H1 (cell line): ENCODE results near the gene ELMOD2. TPM values are rescaled to one million over a fixed set of nuclear protein-coding genes. Genes with fewer than 3 reads are reported as not detected.

Source experiments
- ATF2 ChIP-seq: IDR thresholded peaks from 2 replicates; pipeline ENCODE4 v1.6.1; 2012; ENCODE audit warnings: low read length, inconsistent platforms
- CHD2 ChIP-seq: IDR thresholded peaks from 2 replicates; pipeline ENCODE4 v1.6.1; 2012; ENCODE audit warnings: low read length, improper control_type of control experiment
- CHD7 ChIP-seq: fragments of 300-600 bp; sonication (generic); IDR thresholded peaks from 2 replicates; pipeline ENCODE4 v1.7.1; 2012; ENCODE audit warnings: low read length, moderate library complexity, mild to moderate bottlenecking, inconsistent platforms; ENCODE audit not compliant: insufficient replicate concordance
- EP300 ChIP-seq, 2 experiments: IDR thresholded peaks; 1 replicate in 1 of 2; 2 replicates in 1 of 2; pipeline ENCODE4 v1.6.1; 2011 to 2012; ENCODE audit warnings: low read depth in 2 of 2, low read length in 2 of 2, mild to moderate bottlenecking in 2 of 2, borderline replicate concordance in 1 of 2, inconsistent platforms in 1 of 2, moderate library complexity in 1 of 2
- GTF2F1 ChIP-seq: IDR thresholded peaks from 2 replicates; pipeline ENCODE4 v1.6.1; 2012; ENCODE audit warnings: low read depth, low read length, improper control_type of control experiment, borderline replicate concordance
- JUN ChIP-seq: IDR thresholded peaks from 2 replicates; pipeline ENCODE4 v1.6.1; 2011; ENCODE audit warnings: low read depth, mild to moderate bottlenecking, improper control_type of control experiment, low read length
- MAX ChIP-seq: IDR thresholded peaks from 2 replicates; pipeline ENCODE4 v1.6.1; 2012; ENCODE audit warnings: inconsistent platforms
- RXRA ChIP-seq: IDR thresholded peaks from 2 replicates; pipeline ENCODE4 v1.6.1; 2011; ENCODE audit warnings: low read depth, mild to moderate bottlenecking, low read length, moderate library complexity; ENCODE audit not compliant: insufficient read depth
- SP1 ChIP-seq: IDR thresholded peaks from 2 replicates; pipeline ENCODE4 v1.6.1; 2011; ENCODE audit warnings: low read depth, low read length
- SRF ChIP-seq: IDR thresholded peaks from 2 replicates; pipeline ENCODE4 v1.6.1; 2011; ENCODE audit warnings: mild to moderate bottlenecking, low read depth, low read length, moderate library complexity
- polyA plus RNA-seq, 7 experiments: library from polyadenylated mRNA; depleted of rRNA in 3 of 7; stranded (reverse) in 5 of 7; unstranded in 2 of 7; fragments of >200 nt in 5 of 7; fragments of 200-250 nt in 2 of 7; gene quantifications; 1 replicate in 5 of 7; 2 replicates in 1 of 7; 4 replicates in 1 of 7; pipeline versions ENCODE4 v1.2.1 to v1.2.3, GENCODE V29; 2011 to 2013; ENCODE audit warnings: missing spikeins in 2 of 7, mixed read lengths in 2 of 7
- total RNA-seq: library from RNA; stranded (reverse); fragmentation: NEBNext Ultra II Directional; extraction: Animal tissue kit (Norgen Biotek cat#: 25700); gene quantifications from 2 replicates; pipeline ENCODE4 v1.2.1, GENCODE V29; 2021

The ELMOD2 gene
- total and polyA plus RNA-seq, 2 of the 8 experiments (the other 6 are each of a cell fraction or from before 2014, with no cell fraction given), result 6.6 to 27.9 TPM

GRCh38 chr4:140600408-140600807, 76.4 kb downstream of the ELMOD2 start (continued):
- TF ChIP-seq CHD7 (no peak), SRF (no peak), ATF2 (no peak), EP300 (IDR thresholded peaks at IDR 0.05; ENCODE audit: borderline replicate concordance in 1 of 2, low read depth in 2 of 2, low read length in 2 of 2) (no peak), SP1 (no peak), CHD2 (no peak), JUN (no peak), MAX (no peak), GTF2F1 (no peak), RXRA (no peak)
